ENCODE data around the gene MBD5. TPM values are rescaled to one million over a fixed set of nuclear protein-coding genes. Genes with fewer than 3 reads are reported as not detected.
A peak's percentile ranks its signal among the peaks of the same experiment; 100 is the strongest.

Gene MBD5
- total and polyA plus RNA-seq, 4 donors, result 4.1 to 63.2 (median 29.5) TPM

- intact Hi-C loops (cut with DNase I), result no loop called here
- peak; percentile 99 for ATAC-seq (ENCODE audit: low FRiP score)
- Histone ChIP-seq H3K36me3 (ENCODE audit: control insufficient read depth in 1 of 2, insufficient read depth in 2 of 2, low read length in 1 of 2) (no peaks in the 10 kb centered on the region), H3K27ac (ENCODE audit: low read depth in 1 of 2, low read length in 2 of 2) (peak within 1 kb of the TSS; percentile 63 to 87), H3K4me1 (ENCODE audit: control insufficient read depth in 1 of 2, insufficient read depth in 2 of 2, low read length in 2 of 2) (no peaks in the 10 kb centered on the region), H3K27me3 (ENCODE audit: control insufficient read depth in 1 of 2, insufficient read depth in 2 of 2, low read length in 1 of 2) (no peaks in the 10 kb centered on the region), H3K4me3 (ENCODE audit: low read length in 2 of 2) (peak within 1 kb of the TSS; percentile 46 to 69), H3K9me3 (ENCODE audit: control insufficient read depth, low read length) (no peaks in the 10 kb centered on the region)
- peak; percentile 99 for DNase-seq
- WGBS, 2 donors, result 0 to 1% methylated on average over 49 to 52 of the region's 52 CpGs
Measured at GRCh38 chr2:148020111-148021058, 506 bp upstream of the MBD5 start, which contains the start of gene ORC4. Gene ORC4, minus strand, starts transcription at chr2:148020737. Its CDS starts 44,779 bp downstream, at chr2:147975958.

- no peaks in the 10 kb centered on the region for H3K4me1 ChIP-seq (ENCODE audit: control insufficient read depth in 1 of 2, insufficient read depth in 2 of 2, low read length in 2 of 2)
- intact Hi-C loops (cut with DNase I), result no loop called here
- H3K9me3 ChIP-seq (ENCODE audit: control insufficient read depth, low read length), result no peaks in the 10 kb centered on the region
Measured at GRCh38 chr2:148021886-148022285, 995 bp downstream of the MBD5 start.

DNA sequence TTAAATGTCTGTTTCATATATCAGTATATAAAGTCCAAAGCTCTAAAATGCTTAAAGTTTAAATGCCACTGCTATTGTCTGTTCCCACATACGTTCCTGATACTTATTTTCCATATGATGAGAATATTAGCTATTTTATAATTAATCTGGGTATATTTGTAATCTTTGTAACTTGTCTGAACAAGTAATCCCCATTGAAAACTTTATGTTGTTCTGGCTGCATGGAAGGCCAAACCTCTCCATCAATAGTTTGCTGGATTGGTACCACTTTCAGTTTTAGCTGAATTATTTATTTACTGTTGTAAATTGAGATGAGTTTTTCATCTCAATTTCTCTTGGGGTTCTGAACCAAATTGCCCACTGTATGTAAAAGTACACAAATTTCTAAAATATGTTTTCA lies 1.5 kb downstream of the MBD5 start:
- ATAC-seq (ENCODE audit: low FRiP score) (no peak), DNase-seq (no peak)
- 28 to 30% methylated on average over 1 of the region's 1 CpG for WGBS, 2 donors
- Histone ChIP-seq H3K27ac (ENCODE audit: low read depth in 1 of 2, low read length in 2 of 2) (no peak overlapping the region), H3K36me3 (ENCODE audit: control insufficient read depth in 1 of 2, insufficient read depth in 2 of 2, low read length in 1 of 2) (no peaks in the 10 kb centered on the region), H3K4me3 (ENCODE audit: low read length in 2 of 2) (peak overlapping the region in 1 of 2 donors; percentile 37), H3K9me3 (ENCODE audit: control insufficient read depth, low read length) (no peaks in the 10 kb centered on the region), H3K27me3 (ENCODE audit: control insufficient read depth in 1 of 2, insufficient read depth in 2 of 2, low read length in 1 of 2) (no peaks in the 10 kb centered on the region), H3K4me1 (ENCODE audit: control insufficient read depth in 1 of 2, insufficient read depth in 2 of 2, low read length in 2 of 2) (no peaks in the 10 kb centered on the region)
- intact Hi-C loops (cut with DNase I), result no loop called here

More at GRCh38 chr2:148021886-148022285, 995 bp downstream of the MBD5 start:
- H3K27ac ChIP-seq (ENCODE audit: low read depth in 1 of 2, low read length in 2 of 2), result no peak overlapping the region
- DNase-seq (no peak), ATAC-seq (ENCODE audit: low FRiP score) (no peak)
- H3K27me3 ChIP-seq (ENCODE audit: control insufficient read depth in 1 of 2, insufficient read depth in 2 of 2, low read length in 1 of 2), result no peaks in the 10 kb centered on the region
- no peaks in the 10 kb centered on the region for H3K36me3 ChIP-seq (ENCODE audit: control insufficient read depth in 1 of 2, insufficient read depth in 2 of 2, low read length in 1 of 2)
- H3K4me3 ChIP-seq (ENCODE audit: low read length in 2 of 2), result peak overlapping the region; percentile 37 to 51
- 2 to 4% methylated on average over 3 of the region's 3 CpGs for WGBS, 2 donors

GRCh38 chr2:148022882-148023281 lies 2.0 kb downstream of the MBD5 start:
- 84 to 86% methylated on average over 2 of the region's 2 CpGs for WGBS, 2 donors
- ATAC-seq (ENCODE audit: low FRiP score), result no peak
- intact Hi-C loops (cut with DNase I), result no loop called here
- Histone ChIP-seq H3K4me1 (ENCODE audit: control insufficient read depth in 1 of 2, insufficient read depth in 2 of 2, low read length in 2 of 2) (no peaks in the 10 kb centered on the region), H3K36me3 (ENCODE audit: control insufficient read depth in 1 of 2, insufficient read depth in 2 of 2, low read length in 1 of 2) (no peaks in the 10 kb centered on the region), H3K27ac (ENCODE audit: low read depth in 1 of 2, low read length in 2 of 2) (no peak overlapping the region), H3K4me3 (ENCODE audit: low read length in 2 of 2) (no peak overlapping the region), H3K27me3 (ENCODE audit: control insufficient read depth in 1 of 2, insufficient read depth in 2 of 2, low read length in 1 of 2) (no peaks in the 10 kb centered on the region), H3K9me3 (ENCODE audit: control insufficient read depth, low read length) (no peaks in the 10 kb centered on the region)
- DNase-seq, result no peak

GRCh38 chr2:148023861-148024260 lies 3.0 kb downstream of the MBD5 start:
- no peak overlapping the region for H3K4me3 ChIP-seq (ENCODE audit: low read length in 2 of 2)
- no peaks in the 10 kb centered on the region for H3K4me1 ChIP-seq (ENCODE audit: control insufficient read depth in 1 of 2, insufficient read depth in 2 of 2, low read length in 2 of 2)
- no peak for ATAC-seq (ENCODE audit: low FRiP score)
- no peak for DNase-seq
- no peaks in the 10 kb centered on the region for H3K36me3 ChIP-seq (ENCODE audit: control insufficient read depth in 1 of 2, insufficient read depth in 2 of 2, low read length in 1 of 2)
- intact Hi-C loops (cut with DNase I), result no loop called here
- no peaks in the 10 kb centered on the region for H3K9me3 ChIP-seq (ENCODE audit: control insufficient read depth, low read length)
- H3K27me3 ChIP-seq (ENCODE audit: control insufficient read depth in 1 of 2, insufficient read depth in 2 of 2, low read length in 1 of 2), result no peaks in the 10 kb centered on the region
- no peak overlapping the region for H3K27ac ChIP-seq (ENCODE audit: low read depth in 1 of 2, low read length in 2 of 2)

DNA sequence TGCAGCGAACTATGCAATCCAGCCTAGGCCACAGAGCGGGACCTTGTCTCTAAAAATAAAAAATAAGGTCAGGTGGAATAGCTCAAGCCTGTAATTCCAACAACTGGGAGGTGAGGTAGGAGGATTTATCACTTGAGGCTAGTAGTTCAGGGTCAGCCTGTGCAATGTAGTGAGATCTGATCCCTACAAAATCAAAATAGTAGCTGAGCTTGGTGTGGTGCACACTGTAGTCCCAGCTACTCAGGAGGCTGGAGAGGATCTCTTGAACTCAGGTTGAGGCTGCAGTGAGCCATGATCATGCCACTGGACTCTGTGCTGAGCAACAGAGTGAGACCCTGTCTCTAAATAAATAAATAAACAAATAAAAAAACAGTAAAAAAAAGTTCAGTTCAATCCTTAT lies 5.7 kb downstream of the MBD5 start:
- Histone ChIP-seq H3K36me3 (ENCODE audit: control insufficient read depth in 1 of 2, insufficient read depth in 2 of 2, low read length in 1 of 2) (no peaks in the 10 kb centered on the region), H3K4me3 (ENCODE audit: low read length in 2 of 2) (no peak overlapping the region), H3K27me3 (ENCODE audit: control insufficient read depth in 1 of 2, insufficient read depth in 2 of 2, low read length in 1 of 2) (no peaks in the 10 kb centered on the region), H3K27ac (ENCODE audit: low read depth in 1 of 2, low read length in 2 of 2) (no peak overlapping the region), H3K9me3 (ENCODE audit: control insufficient read depth, low read length) (no peaks in the 10 kb centered on the region), H3K4me1 (ENCODE audit: control insufficient read depth in 1 of 2, insufficient read depth in 2 of 2, low read length in 2 of 2) (no peaks in the 10 kb centered on the region)
- 95 to 98% methylated on average over 2 of the region's 2 CpGs for WGBS, 2 donors
- DNase-seq (no peak), ATAC-seq (ENCODE audit: low FRiP score) (no peak)
- intact Hi-C loops (cut with DNase I), result no loop called here

GRCh38 chr2:148027822-148028221 lies 6.9 kb downstream of the MBD5 start:
- Histone ChIP-seq H3K27ac (ENCODE audit: low read depth in 1 of 2, low read length in 2 of 2) (no peak overlapping the region), H3K4me3 (ENCODE audit: low read length in 2 of 2) (no peak overlapping the region), H3K9me3 (ENCODE audit: control insufficient read depth, low read length) (no peaks in the 10 kb centered on the region), H3K36me3 (ENCODE audit: control insufficient read depth in 1 of 2, insufficient read depth in 2 of 2, low read length in 1 of 2) (no peaks in the 10 kb centered on the region), H3K27me3 (ENCODE audit: control insufficient read depth in 1 of 2, insufficient read depth in 2 of 2, low read length in 1 of 2) (no peaks in the 10 kb centered on the region), H3K4me1 (ENCODE audit: control insufficient read depth in 1 of 2, insufficient read depth in 2 of 2, low read length in 2 of 2) (no peaks in the 10 kb centered on the region)
- intact Hi-C loops (cut with DNase I), result no loop called here
- no peak for DNase-seq
- no peak for ATAC-seq (ENCODE audit: low FRiP score)
- WGBS, 2 donors, result 89 to 97% methylated on average over 1 of the region's 1 CpG

- WGBS, 2 donors, result 87 to 91% methylated on average over 1 of the region's 1 CpG
- Histone ChIP-seq H3K27me3 (ENCODE audit: control insufficient read depth in 1 of 2, insufficient read depth in 2 of 2, low read length in 1 of 2) (no peaks in the 10 kb centered on the region), H3K9me3 (ENCODE audit: control insufficient read depth, low read length) (no peaks in the 10 kb centered on the region), H3K4me1 (ENCODE audit: control insufficient read depth in 1 of 2, insufficient read depth in 2 of 2, low read length in 2 of 2) (no peaks in the 10 kb centered on the region), H3K4me3 (ENCODE audit: low read length in 2 of 2) (no peak overlapping the region), H3K36me3 (ENCODE audit: control insufficient read depth in 1 of 2, insufficient read depth in 2 of 2, low read length in 1 of 2) (no peaks in the 10 kb centered on the region), H3K27ac (ENCODE audit: low read depth in 1 of 2, low read length in 2 of 2) (no peak overlapping the region)
- no peak for DNase-seq
- ATAC-seq (ENCODE audit: low FRiP score), result no peak
- intact Hi-C loops (cut with DNase I), result no loop called here
Measured at GRCh38 chr2:148028781-148029180, 7.9 kb downstream of the MBD5 start.

GRCh38 chr2:148031152-148031551 lies 10.3 kb downstream of the MBD5 start:
- Histone ChIP-seq H3K36me3 (ENCODE audit: control insufficient read depth in 1 of 2, insufficient read depth in 2 of 2, low read length in 1 of 2) (no peaks in the 10 kb centered on the region), H3K9me3 (ENCODE audit: control insufficient read depth, low read length) (no peaks in the 10 kb centered on the region), H3K27me3 (ENCODE audit: control insufficient read depth in 1 of 2, insufficient read depth in 2 of 2, low read length in 1 of 2) (no peaks in the 10 kb centered on the region), H3K27ac (ENCODE audit: low read depth in 1 of 2, low read length in 2 of 2) (no peak overlapping the region), H3K4me1 (ENCODE audit: control insufficient read depth in 1 of 2, insufficient read depth in 2 of 2, low read length in 2 of 2) (no peaks in the 10 kb centered on the region), H3K4me3 (ENCODE audit: low read length in 2 of 2) (no peak overlapping the region)
- intact Hi-C loops (cut with DNase I), result no loop called here
- no peak for DNase-seq
- no peak for ATAC-seq (ENCODE audit: low FRiP score)

Measured in aorta (tissue), 5 donors.